ENCODE results near the gene PIP4K2A.

The PIP4K2A gene

GRCh38 chr10:22606164-22606614 is 108.2 kb downstream of the PIP4K2A start:
- peak overlapping the region; percentile 40 for H3K4me3 Mint-ChIP-seq
- peaks cover 57% of the 10 kb centered on the region for H3K4me1 Mint-ChIP-seq (ENCODE audit: low read depth)
- intact Hi-C loops (cut with micrococcal nuclease), result loop anchor here (5.0 kb wide), 1 partner anchor 106 kb away; the partner anchor contains the start of gene PIP4K2A
- H3K9me3 Mint-ChIP-seq, result no peaks in the 10 kb centered on the region
- peak overlapping the region; percentile 92 for H3K27ac Mint-ChIP-seq
- H3K27me3 Mint-ChIP-seq, result no peaks in the 10 kb centered on the region
- H3K36me3 Mint-ChIP-seq (ENCODE audit: low read depth), result peaks cover 53% of the 10 kb centered on the region

GRCh38 chr10:22605168-22605567 is 109.2 kb downstream of the PIP4K2A start:
- Mint-ChIP-seq H3K27ac (peak overlapping the region; percentile 92), H3K36me3 (ENCODE audit: low read depth) (peaks cover 58% of the 10 kb centered on the region)

DNA sequence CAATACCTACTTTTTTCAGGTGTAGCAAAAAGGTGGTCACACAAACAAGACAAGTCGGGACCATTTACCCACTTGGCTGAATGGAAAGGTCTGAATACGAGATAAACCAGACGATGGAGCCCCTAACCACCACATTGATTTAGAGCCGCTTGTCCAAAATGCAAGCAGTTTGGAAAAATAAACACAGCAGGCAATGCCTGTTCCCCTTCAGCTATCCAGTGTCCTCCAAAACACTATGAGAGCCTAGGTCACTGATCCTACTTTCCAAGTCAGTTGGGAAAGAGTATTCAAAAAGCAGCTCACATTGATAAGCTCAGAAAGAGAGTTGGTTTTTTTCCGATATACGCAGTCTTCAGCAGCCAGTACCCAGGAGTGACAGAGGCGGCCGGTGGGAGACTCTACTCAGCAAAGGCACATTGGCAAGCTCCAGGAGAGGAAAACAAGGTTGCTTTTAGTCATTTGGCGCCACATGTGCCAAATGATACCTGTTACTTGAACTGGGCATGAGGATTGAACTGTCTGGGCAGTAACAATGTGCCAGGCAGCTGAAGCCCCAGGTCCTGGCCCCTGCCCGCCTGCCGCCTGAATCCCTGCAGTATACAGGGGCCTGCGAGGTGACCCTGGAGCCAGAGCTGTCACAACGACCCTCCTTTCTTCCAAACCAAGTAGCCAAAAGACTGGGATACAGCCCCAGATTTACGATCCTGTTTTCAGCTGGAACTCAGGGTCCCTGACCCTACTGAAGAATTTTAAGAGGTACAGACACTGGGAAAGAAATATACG is 109.8 kb downstream of the PIP4K2A start:
- intact Hi-C loops (cut with micrococcal nuclease), result loop anchor here (5.0 kb wide), 1 partner anchor 108 kb away; the partner anchor contains the start of gene PIP4K2A
- Mint-ChIP-seq H3K9me3 (no peaks in the 10 kb centered on the region), H3K36me3 (ENCODE audit: low read depth) (peaks cover 57% of the 10 kb centered on the region), H3K27ac (peak overlapping the region; percentile 92), H3K4me3 (peak overlapping the region; percentile 13), H3K4me1 (ENCODE audit: low read depth) (peaks cover 52% of the 10 kb centered on the region), H3K27me3 (no peaks in the 10 kb centered on the region)

More at GRCh38 chr10:22605168-22605567, 109.2 kb downstream of the PIP4K2A start:
- Mint-ChIP-seq H3K27me3 (no peaks in the 10 kb centered on the region), H3K4me3 (peak overlapping the region; percentile 61), H3K9me3 (no peaks in the 10 kb centered on the region), H3K4me1 (ENCODE audit: low read depth) (peaks cover 52% of the 10 kb centered on the region)
- intact Hi-C loops (cut with micrococcal nuclease), result loop anchor here (5.0 kb wide), 1 partner anchor 107 kb away; the partner anchor contains the start of gene PIP4K2A

- intact Hi-C loops (cut with micrococcal nuclease), result no loop called here
- Mint-ChIP-seq H3K4me1 (ENCODE audit: low read depth) (peaks cover 61% of the 10 kb centered on the region), H3K27me3 (no peaks in the 10 kb centered on the region), H3K9me3 (no peaks in the 10 kb centered on the region), H3K27ac (no peak overlapping the region), H3K36me3 (ENCODE audit: low read depth) (peaks cover 49% of the 10 kb centered on the region), H3K4me3 (no peak overlapping the region)
Observed at GRCh38 chr10:22603581-22603980, 110.8 kb downstream of the PIP4K2A start.

DNA sequence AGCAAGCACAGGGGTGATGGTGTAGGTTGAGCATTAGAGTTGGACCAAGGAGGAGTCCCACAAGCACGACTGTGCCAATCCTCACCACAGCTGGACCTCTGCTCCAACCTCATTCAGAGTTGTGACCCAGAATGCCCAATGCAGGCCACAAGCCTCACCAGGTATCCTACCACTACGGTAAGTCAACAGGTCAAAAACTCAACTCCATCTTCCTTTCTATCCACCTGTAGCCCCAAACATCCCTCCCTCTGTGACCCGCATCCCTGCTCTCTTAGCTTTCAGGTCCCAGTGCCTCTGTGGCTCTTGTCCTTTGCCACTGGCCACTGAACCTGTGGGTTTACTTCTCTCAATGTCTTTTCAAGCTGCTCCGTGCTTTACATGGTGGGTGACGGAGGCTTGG is 112.8 kb downstream of the PIP4K2A start:
- H3K4me1 Mint-ChIP-seq (ENCODE audit: low read depth), result peaks cover 59% of the 10 kb centered on the region
- no peak overlapping the region for H3K4me3 Mint-ChIP-seq
- no peaks in the 10 kb centered on the region for H3K9me3 Mint-ChIP-seq
- peaks cover 48% of the 10 kb centered on the region for H3K36me3 Mint-ChIP-seq (ENCODE audit: low read depth)
- intact Hi-C loops (cut with micrococcal nuclease), result no loop called here
- no peaks in the 10 kb centered on the region for H3K27me3 Mint-ChIP-seq
- peak overlapping the region; percentile 18 for H3K27ac Mint-ChIP-seq

DNA sequence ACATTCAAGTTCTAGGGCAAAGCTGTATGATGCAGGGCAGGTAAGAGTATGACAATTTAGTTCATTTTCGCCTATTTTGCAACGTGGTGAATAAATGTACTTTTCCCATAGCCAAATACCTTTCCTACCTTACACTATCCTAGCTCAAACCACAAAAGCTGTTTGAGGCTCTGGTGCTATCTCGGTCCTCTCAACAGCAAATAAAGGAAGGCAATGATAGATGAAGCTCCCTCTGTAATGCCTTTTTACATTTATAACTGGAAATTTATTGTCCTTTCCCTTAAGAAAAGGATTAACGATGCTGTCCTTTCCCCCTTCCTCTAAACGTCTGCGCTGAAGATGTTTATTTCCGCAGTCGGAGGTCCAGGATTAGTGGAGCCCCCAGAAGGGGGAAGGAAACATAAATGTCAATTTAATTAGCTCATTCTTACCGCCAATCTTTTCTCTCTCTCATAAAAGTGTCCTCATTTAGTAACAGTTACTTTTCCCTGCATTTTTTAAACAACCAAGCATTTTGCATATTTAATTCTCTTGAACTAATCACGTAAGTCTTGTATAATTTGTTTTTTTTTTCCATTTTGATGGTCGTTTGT is 114.6 kb downstream of the PIP4K2A start:
- intact Hi-C loops (cut with micrococcal nuclease), result no loop called here
- H3K36me3 Mint-ChIP-seq (ENCODE audit: low read depth), result peaks cover 62% of the 10 kb centered on the region

GRCh38 chr10:22599048-22599561 is 115.3 kb downstream of the PIP4K2A start:
- H3K27ac Mint-ChIP-seq, result peak overlapping the region; percentile 20
- H3K4me3 Mint-ChIP-seq, result no peak overlapping the region
- H3K27me3 Mint-ChIP-seq, result no peaks in the 10 kb centered on the region
- H3K9me3 Mint-ChIP-seq, result no peaks in the 10 kb centered on the region
- peaks cover 62% of the 10 kb centered on the region for H3K36me3 Mint-ChIP-seq (ENCODE audit: low read depth)
- intact Hi-C loops (cut with micrococcal nuclease), result no loop called here
- H3K4me1 Mint-ChIP-seq (ENCODE audit: low read depth), result peaks cover 41% of the 10 kb centered on the region

More for the DNA sequence above, 114.6 kb downstream of the PIP4K2A start:
- H3K4me3 Mint-ChIP-seq, result no peak overlapping the region
- no peaks in the 10 kb centered on the region for H3K9me3 Mint-ChIP-seq
- H3K4me1 Mint-ChIP-seq (ENCODE audit: low read depth), result peaks cover 45% of the 10 kb centered on the region
- H3K27ac Mint-ChIP-seq, result peak overlapping the region; percentile 20
- H3K27me3 Mint-ChIP-seq, result no peaks in the 10 kb centered on the region

- no peak overlapping the region for H3K27ac Mint-ChIP-seq
- H3K4me3 Mint-ChIP-seq, result no peak overlapping the region
Observed at GRCh38 chr10:22598478-22598877, 115.9 kb downstream of the PIP4K2A start.

DNA sequence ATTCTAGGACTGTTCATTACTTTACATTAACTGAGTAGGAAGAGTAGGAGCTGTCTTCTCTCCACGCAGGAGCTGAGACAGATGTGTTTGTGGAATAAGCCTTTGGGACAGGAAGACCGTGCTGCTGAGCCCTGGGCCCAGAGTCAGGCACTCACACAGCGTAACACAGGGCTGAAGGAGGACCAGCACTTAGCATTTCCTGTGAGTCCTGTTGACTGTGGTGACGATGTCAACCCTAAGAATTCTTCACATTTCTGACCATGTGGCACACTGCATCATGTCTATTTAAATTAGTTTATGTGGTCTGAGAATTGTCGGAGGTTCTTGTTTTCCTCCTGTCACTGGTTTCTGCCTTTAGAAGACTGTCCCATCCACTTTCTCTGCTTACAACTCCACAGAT is 117.2 kb downstream of the PIP4K2A start:
- peak overlapping the region; percentile 18 for H3K27ac Mint-ChIP-seq
- intact Hi-C loops (cut with micrococcal nuclease), result no loop called here
- peaks cover 47% of the 10 kb centered on the region for H3K4me1 Mint-ChIP-seq (ENCODE audit: low read depth)
- no peaks in the 10 kb centered on the region for H3K27me3 Mint-ChIP-seq
- no peak overlapping the region for H3K4me3 Mint-ChIP-seq
- H3K9me3 Mint-ChIP-seq, result no peaks in the 10 kb centered on the region
- peaks cover 71% of the 10 kb centered on the region for H3K36me3 Mint-ChIP-seq (ENCODE audit: low read depth)

More at GRCh38 chr10:22598478-22598877, 115.9 kb downstream of the PIP4K2A start:
- H3K27me3 Mint-ChIP-seq, result no peaks in the 10 kb centered on the region
- peaks cover 41% of the 10 kb centered on the region for H3K4me1 Mint-ChIP-seq (ENCODE audit: low read depth)
- H3K36me3 Mint-ChIP-seq (ENCODE audit: low read depth), result peaks cover 66% of the 10 kb centered on the region
- H3K9me3 Mint-ChIP-seq, result no peaks in the 10 kb centered on the region
- intact Hi-C loops (cut with micrococcal nuclease), result no loop called here

GRCh38 chr10:22593636-22594198 is 120.7 kb downstream of the PIP4K2A start:
- Mint-ChIP-seq H3K27ac (no peak overlapping the region), H3K4me3 (no peak overlapping the region), H3K9me3 (no peaks in the 10 kb centered on the region), H3K4me1 (ENCODE audit: low read depth) (peaks cover 20% of the 10 kb centered on the region), H3K27me3 (no peaks in the 10 kb centered on the region), H3K36me3 (ENCODE audit: low read depth) (peaks cover 77% of the 10 kb centered on the region)
- intact Hi-C loops (cut with micrococcal nuclease), result no loop called here

DNA sequence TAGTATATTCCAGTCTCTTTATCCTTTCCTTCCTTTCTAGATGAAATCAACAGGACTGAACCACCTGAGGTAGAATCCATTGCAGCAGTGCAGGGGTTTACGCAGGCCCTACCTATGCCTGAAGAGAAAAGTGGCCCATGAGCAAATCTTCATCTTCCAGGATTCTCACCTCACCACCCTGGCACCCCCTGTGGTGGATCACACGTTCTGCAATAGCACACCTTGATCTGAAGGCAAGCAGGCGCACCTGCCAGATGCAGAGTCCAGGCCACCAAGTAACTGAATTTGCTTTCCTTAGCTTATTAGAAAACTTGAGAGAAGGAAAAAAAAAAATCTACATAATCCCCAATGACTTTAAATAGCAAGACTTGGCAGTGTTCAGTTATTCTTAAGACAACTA is 121.4 kb downstream of the PIP4K2A start:
- peaks cover 83% of the 10 kb centered on the region for H3K36me3 Mint-ChIP-seq (ENCODE audit: low read depth)
- intact Hi-C loops (cut with micrococcal nuclease), result no loop called here
- no peaks in the 10 kb centered on the region for H3K27me3 Mint-ChIP-seq
- no peaks in the 10 kb centered on the region for H3K9me3 Mint-ChIP-seq
- H3K4me1 Mint-ChIP-seq (ENCODE audit: low read depth), result peaks cover 14% of the 10 kb centered on the region
- H3K4me3 Mint-ChIP-seq, result no peak overlapping the region
- H3K27ac Mint-ChIP-seq, result peak overlapping the region; percentile 9

DNA sequence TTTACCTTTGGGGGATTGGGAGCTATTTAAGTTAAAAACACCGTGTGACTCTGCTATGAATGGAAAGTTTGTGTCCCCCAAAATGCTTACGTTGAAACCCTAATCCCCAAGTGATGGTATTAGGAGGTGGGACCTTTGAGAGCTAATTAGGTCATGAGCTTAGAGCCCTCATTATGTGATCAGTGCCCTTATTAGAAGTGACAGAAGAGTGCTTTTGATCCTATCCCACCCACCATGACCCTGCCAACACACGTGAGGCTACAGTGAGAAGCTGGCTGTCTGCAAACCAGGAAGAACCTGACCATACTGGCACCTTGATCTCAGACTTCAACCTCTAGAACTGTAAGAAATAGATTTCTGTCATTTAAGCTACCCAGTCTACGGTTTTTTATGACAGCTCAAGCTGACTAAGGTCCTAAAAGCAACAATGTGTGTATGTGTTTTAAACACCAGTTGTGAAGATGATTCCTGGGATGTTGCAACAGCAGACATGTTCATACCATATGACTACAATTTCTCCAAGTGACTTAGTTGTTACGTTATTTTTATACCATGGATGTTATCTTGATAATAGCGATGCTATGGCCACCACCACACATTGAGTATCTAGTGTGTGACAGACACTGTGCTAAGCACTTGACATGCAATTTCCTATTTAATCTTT is 124.4 kb downstream of the PIP4K2A start:
- Mint-ChIP-seq H3K4me3 (no peak overlapping the region), H3K27me3 (no peaks in the 10 kb centered on the region), H3K9me3 (no peaks in the 10 kb centered on the region), H3K4me1 (ENCODE audit: low read depth) (peaks cover 6% of the 10 kb centered on the region), H3K27ac (no peak overlapping the region), H3K36me3 (ENCODE audit: low read depth) (peaks cover 78% of the 10 kb centered on the region)
- intact Hi-C loops (cut with micrococcal nuclease), result no loop called here

GRCh38 chr10:22588462-22588861 is 125.9 kb downstream of the PIP4K2A start:
- no peaks in the 10 kb centered on the region for H3K27me3 Mint-ChIP-seq
- H3K36me3 Mint-ChIP-seq (ENCODE audit: low read depth), result peaks cover 89% of the 10 kb centered on the region
- intact Hi-C loops (cut with micrococcal nuclease), result no loop called here
- no peak overlapping the region for H3K27ac Mint-ChIP-seq
- H3K4me1 Mint-ChIP-seq (ENCODE audit: low read depth), result peaks cover 8% of the 10 kb centered on the region
- no peak overlapping the region for H3K4me3 Mint-ChIP-seq
- H3K9me3 Mint-ChIP-seq, result no peaks in the 10 kb centered on the region
